HG03457 (cell line): ENCODE results near the gene MRM2.
A peak's percentile ranks its signal among the peaks of the same experiment; 100 is the strongest.

Experiments
- ATAC-seq: cut with Tn5 transposase; IDR thresholded peaks from one replicate; pipeline ENCODE4 v1.9.1; 2021; ENCODE audit warnings: moderate number of reproducible peaks; ENCODE audit not compliant: unreplicated experiment

Gene MRM2

DNA sequence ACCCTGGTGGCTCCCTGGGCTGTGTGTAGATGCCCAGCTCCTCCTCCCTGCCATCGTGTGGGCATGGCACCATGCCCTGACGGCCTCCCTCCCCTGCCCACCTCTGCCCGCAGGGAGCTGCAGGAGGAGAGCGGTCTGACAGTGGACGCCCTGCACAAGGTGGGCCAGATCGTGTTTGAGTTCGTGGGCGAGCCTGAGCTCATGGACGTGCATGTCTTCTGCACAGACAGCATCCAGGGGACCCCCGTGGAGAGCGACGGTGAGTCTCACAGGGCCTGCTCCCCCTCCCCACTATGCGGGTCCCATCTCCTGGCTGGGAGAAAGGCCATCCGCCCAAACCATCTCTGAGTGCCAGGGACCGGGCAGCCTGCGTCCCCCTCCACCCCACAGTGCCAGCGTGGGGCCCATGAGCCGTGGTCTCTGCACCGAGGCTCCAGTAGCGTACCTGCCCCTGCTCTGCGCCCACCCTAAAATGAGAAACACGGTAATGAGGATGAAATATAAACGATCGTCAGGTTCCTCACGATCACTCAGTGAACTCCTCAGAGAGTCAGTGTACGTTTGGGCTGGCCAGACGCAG lies 7.8 kb upstream of the MRM2 start:
- ATAC-seq, result no peak

DNA sequence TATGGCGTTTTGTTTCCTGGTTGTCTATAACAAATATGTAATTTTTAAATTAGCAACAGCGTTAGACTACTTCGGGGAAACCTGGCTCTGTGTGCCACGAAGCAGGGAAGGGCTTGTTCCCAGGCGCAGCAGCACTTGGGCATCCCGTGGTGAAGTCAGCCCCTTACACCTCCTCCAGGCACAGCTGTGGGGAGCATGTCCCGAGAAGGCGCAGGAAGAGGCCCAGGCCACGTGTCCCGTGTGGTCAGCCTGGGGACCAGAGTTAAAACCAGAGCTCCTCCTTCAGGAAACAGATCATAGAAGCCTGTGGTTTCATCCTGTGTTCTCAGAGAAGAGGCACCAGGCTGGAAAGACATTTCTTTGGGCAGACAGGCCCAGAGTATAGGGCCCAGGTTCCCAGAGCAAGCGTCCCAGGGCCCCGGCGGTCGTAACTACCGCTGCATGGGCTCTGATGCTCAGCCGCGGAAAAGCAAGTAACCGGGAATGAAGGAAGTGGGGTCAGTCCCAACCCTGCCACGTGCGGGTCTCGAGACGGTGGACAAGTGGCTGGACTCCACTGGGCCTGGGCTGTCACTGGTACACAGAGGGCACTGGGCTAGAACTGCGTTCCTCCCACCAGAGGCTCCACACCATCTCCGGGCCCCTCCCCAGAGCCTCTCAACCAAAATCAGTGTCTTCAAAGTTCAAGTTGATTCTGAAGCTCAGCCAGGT lies 7.1 kb upstream of the MRM2 start:
- ATAC-seq, result no peak

DNA sequence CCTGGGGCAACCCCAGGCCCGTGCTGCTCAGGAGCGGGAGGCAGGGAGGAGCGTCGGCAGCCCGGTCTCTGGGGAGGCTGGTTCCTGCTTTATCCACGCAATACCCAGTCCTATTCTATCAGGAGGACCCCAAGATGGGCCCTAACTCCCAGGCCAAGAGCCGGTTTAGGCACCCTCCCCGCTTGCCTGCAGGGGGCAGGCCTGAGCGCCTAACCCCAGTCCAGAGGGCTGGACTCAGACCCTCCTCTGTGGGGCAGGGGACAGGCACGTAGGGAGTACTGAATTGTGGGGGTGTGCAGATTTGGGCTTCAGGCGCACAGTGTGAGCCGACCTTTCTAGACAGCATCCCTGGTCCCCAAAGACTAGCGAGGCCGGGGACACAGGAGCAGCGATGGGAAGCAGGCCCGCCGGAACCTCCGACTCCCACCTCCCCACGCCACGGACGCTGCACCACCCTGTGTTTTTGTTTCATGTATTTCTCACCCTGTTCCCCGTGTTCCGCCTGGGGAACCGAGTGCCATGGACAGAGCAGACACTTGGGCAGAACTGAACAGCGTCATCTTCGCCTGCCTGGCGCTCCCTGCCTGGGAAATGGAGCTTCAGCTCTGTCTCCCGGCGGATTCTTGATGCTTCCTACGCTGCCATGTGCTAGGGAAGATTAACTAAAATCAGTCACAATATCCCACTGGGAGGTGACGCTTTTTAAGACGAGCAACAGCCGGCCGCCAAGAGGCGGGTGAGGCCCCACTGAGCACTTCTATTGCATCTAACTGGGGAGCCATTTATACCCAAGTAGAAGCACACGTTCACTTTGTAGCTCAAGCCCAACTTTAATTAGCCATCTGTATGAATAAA lies 5.4 kb upstream of the MRM2 start:
- ATAC-seq, result no peak

DNA sequence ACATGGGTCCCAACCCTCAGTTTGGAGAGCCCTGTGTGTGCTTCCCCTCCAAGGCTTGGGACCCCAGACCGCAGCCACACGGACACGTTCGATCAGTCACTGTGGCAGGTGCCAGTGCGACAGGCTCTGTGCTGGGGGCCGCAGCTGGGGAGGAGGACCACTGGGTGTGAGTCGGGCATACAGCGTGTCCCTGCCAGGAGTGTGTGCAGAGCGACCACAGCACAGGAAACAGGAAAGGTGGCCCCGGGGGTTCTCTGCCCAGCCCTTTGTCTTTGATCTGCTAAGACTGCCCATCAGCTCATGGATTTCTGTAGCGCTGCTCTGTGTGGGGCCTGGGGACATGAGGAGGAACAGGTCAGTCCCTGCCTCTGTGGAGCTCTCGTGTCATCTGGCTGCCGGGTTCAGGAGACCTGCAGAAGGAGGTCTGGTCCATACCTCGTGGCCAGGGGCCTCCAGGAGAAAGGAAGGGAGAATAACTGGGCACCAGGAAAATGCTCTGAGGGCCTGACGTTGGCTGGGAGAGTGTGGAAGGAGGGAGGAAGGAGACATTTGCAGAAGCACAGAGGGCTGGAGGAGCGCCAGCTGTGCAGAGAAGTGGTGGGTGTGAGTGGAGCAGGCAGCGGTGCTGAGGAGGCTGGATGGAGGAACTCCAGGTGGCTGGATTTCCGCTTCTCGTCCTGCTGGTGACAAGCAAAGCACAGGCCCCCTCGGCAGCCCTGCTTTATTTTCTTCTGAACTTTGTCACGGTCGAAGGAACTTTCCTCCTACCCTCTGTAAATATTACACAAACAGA lies 4.1 kb upstream of the MRM2 start:
- ATAC-seq, result no peak

DNA sequence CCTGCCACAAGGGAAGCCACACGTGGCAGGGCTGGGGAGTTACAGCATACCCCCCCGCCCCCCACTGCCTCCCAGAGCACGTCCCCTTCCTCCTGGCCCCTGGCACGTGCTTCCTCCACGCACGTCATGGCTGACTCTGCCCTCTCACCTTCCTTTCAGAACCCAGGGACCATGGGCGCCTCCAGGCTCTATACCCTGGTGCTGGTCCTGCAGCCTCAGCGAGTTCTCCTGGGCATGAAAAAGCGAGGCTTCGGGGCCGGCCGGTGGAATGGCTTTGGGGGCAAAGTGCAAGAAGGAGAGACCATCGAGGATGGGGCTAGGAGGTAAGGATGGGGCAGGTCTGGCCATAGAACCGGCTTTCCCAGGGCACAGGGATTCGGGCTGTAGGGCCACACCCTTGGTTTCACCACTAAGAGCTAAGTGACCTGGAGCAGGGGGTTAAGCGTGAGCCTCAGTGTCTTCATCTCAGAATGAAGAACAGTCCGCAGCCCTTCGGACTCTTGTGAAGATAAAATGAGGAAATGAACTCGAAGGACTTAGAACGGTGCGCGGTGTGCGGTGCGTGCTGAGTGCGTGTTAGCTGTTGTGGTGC lies 2.5 kb upstream of the MRM2 start:
- no peak for ATAC-seq

DNA sequence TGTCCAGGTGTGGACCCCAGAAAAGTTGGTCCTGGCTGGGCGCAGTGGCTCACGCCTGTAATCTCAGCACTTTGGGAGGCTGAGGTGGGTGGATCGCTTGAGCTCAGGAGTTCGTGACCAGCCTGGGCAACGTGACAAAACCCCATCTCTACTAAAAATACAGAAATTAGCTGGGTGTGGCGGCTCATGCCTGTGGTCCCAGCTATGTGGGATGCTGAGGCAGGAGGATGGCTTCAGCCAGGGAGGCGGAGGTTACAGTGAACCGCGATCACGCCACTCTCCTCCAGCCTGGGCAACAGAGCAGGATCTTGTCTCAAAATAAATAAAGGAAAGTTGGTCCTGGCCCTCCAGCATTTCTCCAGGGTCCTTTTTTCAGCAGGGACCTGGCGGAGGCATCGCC lies 1.5 kb upstream of the MRM2 start:
- no peak for ATAC-seq

DNA sequence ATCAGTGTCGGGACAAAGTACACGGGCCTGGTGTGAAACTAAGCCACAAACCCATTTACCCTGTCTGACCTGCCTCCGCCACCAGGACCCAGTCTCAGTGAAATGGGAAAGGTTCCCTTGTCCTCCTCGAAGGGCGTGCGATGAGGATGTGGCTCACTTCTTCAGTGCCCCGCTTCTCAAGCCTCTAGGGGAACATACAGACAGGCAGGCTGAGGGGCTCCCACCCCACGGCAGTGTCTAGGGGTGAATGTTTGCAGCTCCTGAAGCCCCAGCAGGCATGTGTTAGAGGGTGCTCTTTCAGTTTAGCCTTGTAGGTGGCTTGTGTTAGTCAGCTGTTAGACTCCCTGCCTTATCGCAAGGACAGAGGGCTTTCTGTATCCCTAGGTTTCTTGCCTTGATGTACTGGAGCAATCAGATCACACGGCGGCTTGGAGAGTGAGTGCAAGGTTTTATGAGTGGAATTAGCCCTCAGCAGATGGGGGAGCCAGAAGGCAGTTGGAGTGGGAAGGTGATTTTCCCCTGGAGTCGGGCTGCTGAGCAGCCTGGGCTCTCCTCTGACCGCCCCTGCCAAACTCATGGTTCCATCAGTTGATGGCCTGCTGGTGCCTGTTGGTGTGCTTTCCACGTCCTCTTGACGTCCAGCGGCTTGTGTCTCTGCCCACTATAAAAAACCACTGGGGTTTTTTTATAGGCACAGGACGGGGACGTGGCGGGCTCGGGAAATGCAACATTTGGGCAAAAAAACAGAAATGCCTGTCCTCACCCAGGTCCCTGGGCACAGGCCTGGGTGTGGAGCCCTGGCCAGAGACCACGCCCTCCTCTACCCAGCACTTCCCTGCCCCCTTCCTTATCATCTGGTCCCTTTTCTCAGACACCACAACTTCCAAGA lies 780 bp upstream of the MRM2 start:
- no peak for ATAC-seq

DNA sequence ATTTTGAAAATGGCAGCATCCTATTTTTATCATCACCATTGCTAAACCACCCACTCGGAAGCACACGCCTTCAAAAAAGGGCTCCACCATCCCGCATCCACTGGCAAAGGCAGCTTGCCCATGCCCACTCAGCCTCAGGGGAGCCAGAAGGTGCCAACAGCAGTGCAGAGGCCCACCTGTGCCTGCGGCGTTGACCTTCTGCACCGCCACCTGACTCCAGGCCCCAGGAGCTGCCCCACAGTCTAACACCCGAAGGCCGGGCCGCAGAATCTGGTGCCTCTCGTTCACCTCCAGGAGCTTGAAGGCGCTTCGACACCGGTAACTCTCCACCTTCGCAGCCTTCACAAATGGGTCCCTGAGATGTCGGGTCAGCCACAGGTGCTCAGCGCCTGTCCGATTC lies 2.8 kb downstream of the MRM2 start:
- no peak for ATAC-seq

DNA sequence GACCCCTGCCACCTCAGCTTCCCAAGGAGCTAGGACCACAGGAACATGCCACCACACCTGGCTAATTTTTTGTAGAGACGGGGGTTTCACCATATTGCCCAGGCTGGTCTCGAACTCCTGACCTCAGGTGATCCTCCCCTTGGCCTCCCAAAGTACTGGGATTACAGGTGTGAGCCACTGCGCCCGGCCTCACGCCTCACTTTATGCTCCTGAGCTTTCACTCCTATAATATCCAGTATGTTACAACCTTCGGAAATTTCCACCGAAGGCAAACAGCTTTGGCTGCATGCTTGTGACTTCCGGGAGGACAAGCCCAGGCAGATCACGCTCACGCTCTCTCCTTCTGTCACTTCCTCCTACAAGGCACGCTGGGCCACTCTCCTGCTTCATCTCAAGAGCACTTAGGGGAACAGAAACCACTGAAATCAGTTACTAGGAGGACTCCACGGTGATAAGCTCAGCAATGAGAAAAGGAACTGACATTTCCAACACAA lies 4.8 kb downstream of the MRM2 start:
- peak; percentile 43 for ATAC-seq

DNA sequence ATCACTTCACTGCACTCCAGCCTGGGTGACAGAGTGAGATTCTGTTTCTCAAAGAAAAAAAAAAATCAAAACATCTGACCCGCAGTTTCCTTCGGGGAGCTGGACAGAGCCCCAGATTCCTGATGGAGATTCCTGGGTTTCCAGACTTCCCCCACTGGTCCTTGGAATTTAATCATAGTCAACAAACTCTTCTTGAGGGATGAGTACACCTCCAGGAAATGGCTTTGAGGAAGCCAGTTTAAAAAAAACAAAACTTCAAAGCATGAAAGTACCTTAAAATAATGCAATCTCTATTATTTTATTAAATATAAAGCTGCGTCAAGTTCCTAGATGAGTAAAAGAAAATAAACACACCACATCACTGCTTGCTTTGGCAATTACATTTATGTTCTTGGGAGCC lies 8.1 kb downstream of the MRM2 start:
- ATAC-seq, result no peak

DNA sequence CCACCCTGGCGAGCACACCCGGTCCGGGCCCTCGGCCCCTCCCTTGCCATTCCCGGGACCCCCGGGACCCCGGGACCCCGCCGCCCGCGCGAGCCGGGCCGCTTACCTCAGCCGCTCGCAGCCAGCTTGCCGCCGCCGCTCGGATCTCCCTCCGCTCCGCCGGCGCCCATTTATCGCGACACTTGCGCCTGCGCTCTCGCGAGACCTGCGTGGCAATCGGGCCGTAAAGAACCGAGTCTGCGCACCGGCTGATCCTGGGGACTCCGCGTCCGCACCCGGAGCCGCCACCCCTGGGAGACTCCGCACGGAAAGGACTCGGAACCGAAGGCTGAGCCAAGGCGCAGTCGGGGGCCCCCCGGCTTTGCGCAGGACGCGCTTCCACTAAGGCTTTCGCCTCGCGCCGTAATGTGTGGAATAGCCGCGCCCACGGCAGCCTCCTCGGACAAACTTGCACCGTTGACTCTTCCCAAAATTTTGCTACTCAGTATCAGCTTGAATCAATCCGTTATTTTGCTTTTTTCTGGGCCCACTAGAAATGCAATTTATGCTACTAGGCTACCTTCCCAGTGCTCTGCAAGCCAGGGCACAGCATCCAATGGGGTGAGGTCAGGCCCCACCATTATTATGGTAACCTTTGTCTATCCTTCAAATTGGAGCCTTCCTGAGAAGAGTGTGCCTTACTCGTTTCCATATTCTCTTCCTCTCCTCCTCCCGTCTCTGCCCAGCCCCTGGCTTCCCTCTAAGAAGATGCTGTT lies 9.1 kb downstream of the MRM2 start, which contains the start of gene MAD1L1:
TSS of gene MAD1L1 (minus strand) at position 180 of the 755 bp plus-strand sequence. CDS start 2,812 bp downstream, outside the sequence.
- ATAC-seq, result peak; percentile 47

DNA sequence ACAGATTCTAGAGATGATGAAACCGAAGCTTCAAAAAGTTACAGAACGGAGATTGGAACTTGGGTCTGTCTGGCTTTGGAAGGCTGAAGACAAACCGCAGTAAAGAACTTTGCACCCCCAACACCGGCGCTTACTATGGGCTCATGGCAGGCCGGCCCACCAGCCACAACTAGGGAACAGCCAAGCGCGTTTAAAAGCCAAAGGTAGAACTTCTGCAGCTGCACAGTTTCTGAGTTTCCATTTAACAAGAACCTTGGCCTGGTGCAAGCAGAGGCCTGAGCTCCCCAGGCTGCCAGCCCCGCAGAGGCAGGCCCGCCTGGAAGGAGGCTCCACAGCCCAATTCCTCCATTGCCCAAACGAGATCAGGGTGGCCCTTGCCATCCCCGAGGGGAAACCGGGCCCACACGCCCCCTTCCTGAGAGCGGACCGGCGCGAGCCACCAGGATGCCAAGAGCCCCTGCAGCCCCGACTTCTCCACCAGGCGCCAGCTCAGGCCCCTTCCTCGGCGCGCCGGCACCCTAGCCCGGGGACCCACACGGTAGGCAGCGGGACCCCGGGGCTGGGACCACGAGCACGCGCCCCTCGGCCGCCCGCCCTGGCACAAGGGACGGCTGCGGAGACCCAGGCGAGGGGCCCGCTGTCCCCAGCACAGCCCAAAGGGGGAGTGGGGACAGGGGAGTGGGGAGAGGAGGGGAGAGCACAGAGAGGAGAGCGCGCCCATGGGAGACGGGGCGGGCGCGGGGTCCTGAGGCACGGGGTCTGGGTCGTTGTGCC lies 9.8 kb downstream of the MRM2 start:
- ATAC-seq, result peak; percentile 23

DNA sequence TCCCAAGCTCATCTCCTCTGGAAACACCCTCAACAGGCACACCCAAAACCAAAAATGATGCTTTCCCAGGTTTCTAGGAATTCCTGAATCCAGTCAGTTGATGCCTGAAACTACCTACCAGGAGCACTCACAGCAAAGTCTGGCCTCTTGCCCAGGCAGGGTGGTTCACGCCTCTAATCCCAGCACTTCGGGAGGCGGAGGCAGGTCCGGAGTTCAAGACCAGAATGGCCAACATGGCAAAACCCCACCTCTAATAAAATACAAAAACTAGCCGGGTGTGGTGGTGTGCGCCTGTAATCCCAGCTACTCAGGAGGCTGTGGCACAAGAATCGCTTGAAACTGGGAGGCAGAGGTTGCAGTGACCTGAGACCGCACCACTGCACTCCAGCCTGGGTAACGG lies 11.1 kb downstream of the MRM2 start:
- ATAC-seq, result no peak

DNA sequence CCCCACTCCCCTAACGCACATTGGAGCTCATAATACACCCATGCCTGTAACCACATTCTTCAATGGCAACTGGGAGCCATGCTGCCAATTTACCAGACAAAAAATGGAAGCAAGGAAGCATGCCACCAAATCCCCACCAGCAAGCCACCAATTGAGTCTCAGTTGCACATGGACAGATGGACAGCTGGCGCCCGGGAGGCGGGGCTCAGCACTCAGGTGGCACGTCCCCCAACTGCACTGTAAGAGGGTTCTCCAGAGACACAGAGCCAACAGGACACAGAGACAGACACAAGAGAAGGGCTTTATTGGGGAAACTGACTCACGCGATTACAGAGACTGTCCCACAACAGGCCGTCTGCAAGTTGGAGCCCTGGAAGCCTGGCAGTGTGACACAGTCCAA lies 11.8 kb downstream of the MRM2 start:
- no peak for ATAC-seq

DNA sequence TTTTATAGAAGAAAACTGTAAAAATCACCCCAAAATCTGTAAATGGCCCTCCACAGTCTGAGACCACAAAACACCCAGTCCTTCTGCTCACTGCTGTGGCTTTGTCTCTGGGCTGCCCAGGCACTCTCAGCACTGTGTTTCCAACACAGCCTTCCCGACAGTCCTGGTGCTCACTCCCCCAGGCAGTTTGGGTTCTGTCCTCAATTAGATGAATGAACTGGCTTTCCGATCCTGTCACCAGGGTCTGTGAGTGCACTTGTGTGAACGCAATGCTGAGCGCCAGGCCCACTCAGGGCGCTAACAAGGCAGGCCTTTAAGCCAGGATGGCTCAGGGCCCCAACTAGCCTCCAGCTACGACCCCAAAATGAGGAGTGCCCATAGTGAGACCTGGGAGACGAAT lies 12.5 kb downstream of the MRM2 start:
- ATAC-seq, result no peak

DNA sequence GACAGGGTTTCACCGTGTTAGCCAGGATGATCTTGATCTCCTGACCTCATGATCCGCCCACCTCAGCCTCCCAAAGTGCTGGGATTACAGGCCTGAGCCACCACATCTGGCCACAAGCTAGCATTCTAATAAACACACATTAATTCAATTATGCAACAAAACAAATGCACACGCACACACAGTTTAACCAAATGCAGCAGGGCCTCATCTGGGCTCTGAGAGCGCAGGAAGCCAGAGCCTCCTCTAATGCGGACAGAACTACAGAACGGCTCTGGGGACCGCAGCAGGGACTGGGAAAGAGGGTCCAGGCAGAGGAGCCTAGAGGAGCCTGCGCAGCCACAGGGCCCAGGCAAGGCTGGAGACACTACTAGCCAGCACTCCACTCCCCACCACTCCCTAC lies 13.1 kb downstream of the MRM2 start:
- ATAC-seq, result no peak

DNA sequence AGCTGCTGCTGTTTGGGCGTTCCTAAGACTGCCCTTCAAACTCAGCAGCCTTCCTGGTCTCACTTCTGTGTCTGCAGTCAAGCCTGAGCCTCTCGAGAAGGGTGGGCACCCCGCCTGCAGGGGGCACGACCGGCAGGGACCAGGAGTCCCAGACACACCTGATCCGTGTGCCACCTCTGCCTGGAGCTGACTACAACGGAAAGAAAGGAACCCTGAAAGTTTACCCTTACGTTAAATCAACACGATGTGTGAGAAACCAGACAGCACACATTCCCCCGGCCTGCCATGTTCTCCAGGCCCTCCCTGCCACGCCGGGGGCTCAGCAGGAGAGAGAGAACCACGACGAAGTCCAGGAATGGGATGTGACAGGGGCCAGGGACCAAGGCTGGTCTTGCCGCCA lies 14.3 kb downstream of the MRM2 start:
- ATAC-seq, result no peak

DNA sequence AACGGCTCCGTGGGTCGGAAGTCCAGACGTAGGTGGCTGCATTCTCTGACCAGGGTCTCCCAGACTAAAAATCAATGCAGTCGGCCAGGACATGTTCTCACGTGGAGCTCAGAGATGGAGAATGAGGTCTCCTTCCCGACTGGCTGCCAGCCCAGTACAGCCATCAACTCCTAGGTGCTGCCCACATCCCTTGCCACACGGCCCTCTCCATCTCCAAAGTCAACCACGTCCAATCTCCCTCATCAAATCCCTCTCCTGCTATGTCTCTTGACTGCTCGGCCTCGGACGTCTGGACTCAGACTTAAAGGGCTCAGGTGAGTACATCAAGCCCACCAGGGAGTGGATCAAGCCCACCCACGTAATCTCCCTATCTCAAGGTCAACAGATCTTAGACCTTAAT lies 16.2 kb downstream of the MRM2 start:
- no peak for ATAC-seq
